Common myeloid progenitor, CD34-positive (primary cell): ENCODE data around the gene LSM6.

Experiments
- CTCF ChIA-PET: fragments of 350-600 bp; sonication (Branson Sonifier 250); formaldehyde crosslinking; loops from one replicate; lab custom pipeline; 2021; ENCODE audit warnings: antibody characterized with exemption; lab: Charles Lee
- POLR2A ChIA-PET: fragments of 350-600 bp; sonication (Branson Sonifier 250); formaldehyde crosslinking; loops from one replicate; lab custom pipeline; 2021; ENCODE audit warnings: antibody characterized with exemption; lab: Charles Lee
- DNase-seq, 3 donors: peaks; one replicate each; pipeline versions ENCODE4 v3.0.0 to v3.0.0-alpha.2; 2013
- H3K27ac ChIP-seq, 2 experiments: 1 replicate in 1 of 2; 2 replicates in 1 of 2; pipeline ENCODE4 v1.7.0; 2013; ENCODE audit warnings: inconsistent platforms in 2 of 2, low read length in 2 of 2, mild to moderate bottlenecking in 2 of 2, low read depth in 1 of 2, moderate library complexity in 1 of 2; ENCODE audit not compliant: severe bottlenecking in 2 of 2, insufficient read depth in 1 of 2, poor library complexity in 1 of 2
- H3K27me3 ChIP-seq, 5 experiments: replicated peaks in 2 of 5; 1 replicate in 3 of 5; 2 replicates in 2 of 5; pipeline versions ENCODE4 v1.6.1 to v1.7.0; 2013; ENCODE audit warnings: low read length in 4 of 5, mild to moderate bottlenecking in 2 of 5, moderate library complexity in 2 of 5, inconsistent platforms in 1 of 5; ENCODE audit not compliant: insufficient read depth in 5 of 5, control insufficient read depth in 4 of 5
- H3K36me3 ChIP-seq, 4 experiments: 1 replicate in 2 of 4; 2 replicates in 2 of 4; pipeline versions ENCODE4 v1.6.1 to v1.7.0; 2013; ENCODE audit warnings: low read length in 3 of 4, control low read depth in 1 of 4, mild to moderate bottlenecking in 1 of 4; ENCODE audit not compliant: control insufficient read depth in 4 of 4, insufficient read depth in 4 of 4
- H3K4me1 ChIP-seq, 4 experiments: 1 replicate in 3 of 4; 2 replicates in 1 of 4; pipeline versions ENCODE4 v1.6.1 to v1.7.1; 2013; ENCODE audit warnings: low read length in 3 of 4, mild to moderate bottlenecking in 3 of 4, control low read depth in 1 of 4, inconsistent platforms in 1 of 4, moderate library complexity in 1 of 4; ENCODE audit not compliant: control insufficient read depth in 4 of 4, insufficient read depth in 4 of 4; ENCODE audit errors: control extremely low read depth in 1 of 4
- H3K4me3 ChIP-seq, 7 experiments: 1 replicate in 4 of 7; 2 replicates in 3 of 7; pipeline versions ENCODE4 v1.5.1 to v1.7.0; 2013; ENCODE audit warnings: mild to moderate bottlenecking in 7 of 7, low read length in 6 of 7, moderate library complexity in 6 of 7, inconsistent platforms in 2 of 7, low read depth in 2 of 7, control low read depth in 1 of 7; ENCODE audit not compliant: insufficient read depth in 4 of 7, control insufficient read depth in 1 of 7; ENCODE audit errors: extremely low read depth in 1 of 7
- H3K9me3 ChIP-seq, 5 experiments: 1 replicate in 4 of 5; 2 replicates in 1 of 5; pipeline versions ENCODE4 v1.6.1 to v1.7.1; 2013; ENCODE audit warnings: low read length in 4 of 5, mild to moderate bottlenecking in 2 of 5, inconsistent platforms in 1 of 5, low read depth in 1 of 5, moderate library complexity in 1 of 5; ENCODE audit not compliant: control insufficient read depth in 4 of 5, insufficient read depth in 2 of 5; ENCODE audit errors: control extremely low read depth in 1 of 5
- WGBS: methylation state at CpG from one replicate; pipeline ENCODE4 v1.1.5; 2013; ENCODE audit not compliant: insufficient coverage; 5-methylcytosine and 5-hydroxymethylcytosine counted together

LSM6 gene

GRCh38 chr4:146148021-146148420, 27.5 kb upstream of the LSM6 start:
- no peak for DNase-seq
- ChIA-PET POLR2A (no interaction called here), CTCF (no interaction called here)
- H3K36me3 ChIP-seq, result no peaks in the 10 kb centered on the region
- no peaks in the 10 kb centered on the region for H3K4me1 ChIP-seq
- no peak overlapping the region for H3K4me3 ChIP-seq
- WGBS, result 100% methylated on average over 1 of the region's 4 CpGs
- no peak overlapping the region for H3K27ac ChIP-seq
- peaks cover 0 to 2% (median 0%) of the 10 kb centered on the region in 5 experiments for H3K9me3 ChIP-seq
- peaks cover 0 to 2% (median 0%) of the 10 kb centered on the region in 5 experiments for H3K27me3 ChIP-seq

GRCh38 chr4:146154057-146154456, 21.5 kb upstream of the LSM6 start:
- no CpG with 5 or more reads among the region's 2 CpGs for WGBS
- peaks cover 0 to 5% (median 0%) of the 10 kb centered on the region in 5 experiments for H3K9me3 ChIP-seq
- H3K4me3 ChIP-seq, result no peak overlapping the region
- no peaks in the 10 kb centered on the region for H3K4me1 ChIP-seq
- H3K27me3 ChIP-seq, result peaks cover 0 to 3% (median 0%) of the 10 kb centered on the region in 5 experiments
- ChIA-PET CTCF (interaction anchor here (1.2 kb wide), 1 partner anchor 32 kb away, joined by 3 read pairs; no protein-coding TSS in a partner anchor), POLR2A (no interaction called here)
- no peaks in the 10 kb centered on the region for H3K36me3 ChIP-seq
- H3K27ac ChIP-seq, result no peak overlapping the region
- no peak for DNase-seq

GRCh38 chr4:146155152-146155724, 20.3 kb upstream of the LSM6 start:
- POLR2A ChIA-PET, result no interaction called here
- peaks cover 0 to 3% (median 0%) of the 10 kb centered on the region in 5 experiments for H3K27me3 ChIP-seq
- DNase-seq, result no peak
- H3K9me3 ChIP-seq, result peaks cover 0 to 5% (median 0%) of the 10 kb centered on the region in 5 experiments
- H3K27ac ChIP-seq, result no peak overlapping the region
- no peaks in the 10 kb centered on the region for H3K4me1 ChIP-seq
- no peak overlapping the region for H3K4me3 ChIP-seq
- 86% methylated on average over 1 of the region's 3 CpGs for WGBS
- H3K36me3 ChIP-seq, result no peaks in the 10 kb centered on the region
- CTCF ChIA-PET, result no interaction called here

- POLR2A ChIA-PET, result no interaction called here
Measured at GRCh38 chr4:146158036-146158745, 17.3 kb upstream of the LSM6 start.

GRCh38 chr4:146159384-146160058, 16.0 kb upstream of the LSM6 start:
- DNase-seq, result no peak
- POLR2A ChIA-PET, result no interaction called here
- Histone ChIP-seq H3K27ac (no peak overlapping the region), H3K27me3 (no peaks in the 10 kb centered on the region), H3K9me3 (peaks cover 3 to 9% (median 6%) of the 10 kb centered on the region in 5 experiments), H3K36me3 (no peaks in the 10 kb centered on the region), H3K4me3 (no peak overlapping the region), H3K4me1 (no peaks in the 10 kb centered on the region)
- WGBS, result 100% methylated on average over 4 of the region's 4 CpGs
- CTCF ChIA-PET, result no interaction called here

More at GRCh38 chr4:146158036-146158745, 17.3 kb upstream of the LSM6 start:
- H3K36me3 ChIP-seq, result no peaks in the 10 kb centered on the region
- 92% methylated on average over 4 of the region's 5 CpGs for WGBS
- CTCF ChIA-PET, result no interaction called here
- DNase-seq, result no peak
- no peak overlapping the region for H3K27ac ChIP-seq
- no peak overlapping the region for H3K4me3 ChIP-seq
- H3K9me3 ChIP-seq, result peaks cover 3 to 9% (median 6%) of the 10 kb centered on the region in 5 experiments
- peaks cover 0 to 3% (median 0%) of the 10 kb centered on the region in 5 experiments for H3K27me3 ChIP-seq
- no peaks in the 10 kb centered on the region for H3K4me1 ChIP-seq

GRCh38 chr4:146161243-146161642, 14.3 kb upstream of the LSM6 start:
- Histone ChIP-seq H3K27me3 (no peaks in the 10 kb centered on the region), H3K36me3 (no peaks in the 10 kb centered on the region), H3K4me1 (no peaks in the 10 kb centered on the region), H3K4me3 (no peak overlapping the region), H3K27ac (no peak overlapping the region), H3K9me3 (peaks cover 3 to 9% (median 6%) of the 10 kb centered on the region in 5 experiments)
- CTCF ChIA-PET, result interaction anchor here (0.8 kb wide), 1 partner anchor 8 kb away, joined by 3 read pairs; no protein-coding TSS in a partner anchor
- POLR2A ChIA-PET, result interaction anchor here (0.8 kb wide), 1 partner anchor 25 kb away, joined by 3 read pairs; no protein-coding TSS in a partner anchor
- no peak for DNase-seq

GRCh38 chr4:146165221-146165620, 10.3 kb upstream of the LSM6 start:
- DNase-seq, result no peak

More at GRCh38 chr4:146165221-146165620, 10.3 kb upstream of the LSM6 start:
- WGBS, result no CpG with 5 or more reads among the region's 1 CpG
- POLR2A ChIA-PET, result no interaction called here
- Histone ChIP-seq H3K9me3 (peaks cover 0 to 9% (median 5%) of the 10 kb centered on the region in 5 experiments), H3K27me3 (no peaks in the 10 kb centered on the region), H3K27ac (no peak overlapping the region), H3K4me3 (no peak overlapping the region), H3K36me3 (no peaks in the 10 kb centered on the region), H3K4me1 (no peaks in the 10 kb centered on the region)
- CTCF ChIA-PET, result no interaction called here
